Esophagus squamous epithelium (tissue), 5 donors: Measurements from ENCODE around the gene GRIK4. TPM values are rescaled to one million over a fixed set of nuclear protein-coding genes. Genes with fewer than 3 reads are reported as not detected.

Source experiments
- DNase-seq: peaks from one replicate; lab custom pipeline; 2025; lab: John Stamatoyannopoulos, UW
- H3K27ac ChIP-seq, 4 donors: fragments of 200-600 bp; sonication (generic); one replicate each; pipeline ENCODE4 v1.5.1; 2016 to 2019; ENCODE audit warnings: mild to moderate bottlenecking in 1 of 4
- H3K27me3 ChIP-seq, 4 donors: fragments of 200-600 bp; sonication (generic); 1 replicate in 3 of 4; 2 replicates in 1 of 4; pipeline versions ENCODE4 v1.5.1 to v1.6.0; 2017 to 2021; ENCODE audit warnings: antibody characterized with exemption in 1 of 4
- H3K36me3 ChIP-seq, 3 donors: fragments of 200-600 bp; sonication (generic); one replicate each; pipeline ENCODE4 v1.5.1; 2016 to 2019
- H3K4me1 ChIP-seq, 3 donors: fragments of 200-600 bp; sonication (generic); one replicate each; pipeline ENCODE4 v1.5.1; 2017 to 2019
- H3K4me3 ChIP-seq, 4 donors: fragments of 200-600 bp; sonication (generic); 1 replicate in 3 of 4; 2 replicates in 1 of 4; pipeline ENCODE4 v1.5.1; 2016 to 2019; ENCODE audit warnings: mild to moderate bottlenecking in 2 of 4, moderate library complexity in 1 of 4
- H3K9me3 ChIP-seq, 3 donors: fragments of 200-600 bp; sonication (generic); one replicate each; pipeline ENCODE4 v1.5.1; 2016 to 2019
- CTCF ChIP-seq, 6 experiments: fragments of 450-650 bp in 4 of 6; fragments of 200-600 bp in 2 of 6; sonication (generic) in 2 of 6; IDR thresholded peaks; one replicate each; pipeline ENCODE4 v1.5.1; 2016 to 2019; ENCODE audit warnings: antibody characterized with exemption in 6 of 6, mild to moderate bottlenecking in 4 of 6, moderate library complexity in 4 of 6
- POLR2A ChIP-seq, 4 donors: fragments of 450-650 bp; IDR thresholded peaks; one replicate each; pipeline ENCODE4 v1.6.1; 2017; ENCODE audit warnings: antibody characterized with exemption in 4 of 4, mild to moderate bottlenecking in 4 of 4, moderate library complexity in 3 of 4
- WGBS, 2 donors: methylation state at CpG; one replicate each; pipeline ENCODE4 v1.1.5; 2018; 5-methylcytosine and 5-hydroxymethylcytosine counted together
- intact Hi-C: fragments of 100-400 bp; cut with DNase I; formaldehyde crosslinking; loops from one replicate; pipeline ENCODE4 v1.15.0; 2022
- total RNA-seq, 4 donors: library from RNA; depleted of rRNA; stranded (reverse); fragments of >200 nt; gene quantifications; one replicate each; pipeline ENCODE4 v1.1.0, GENCODE V29; 2016
- donor health status: DM: yes; HTN: yes; CAD: no.

GRIK4 gene
- total RNA-seq, 4 donors from 2014 or later = 0.15 to 0.19 TPM; not detected in 2

- Histone ChIP-seq H3K4me3 (no peak overlapping the region), H3K4me1 (no peaks in the 10 kb centered on the region), H3K27ac (no peak overlapping the region), H3K9me3 (no peaks in the 10 kb centered on the region), H3K27me3 (peaks cover 0 to 38% (median 0%) of the 10 kb centered on the region in 4 donors), H3K36me3 (no peaks in the 10 kb centered on the region)
- intact Hi-C loops = no loop called here
- WGBS, 2 donors = 57 to 67% methylated on average over 11 to 15 of the region's 20 CpGs
- no peak for DNase-seq
- TF ChIP-seq POLR2A (IDR thresholded peaks at IDR 0.05) (no peak), CTCF (IDR thresholded peaks at IDR 0.05) (no peak)
Observed at GRCh38 chr11:120832481-120833238, 321.1 kb downstream of the GRIK4 start.

GRCh38 chr11:120834686-120835210 is 323.2 kb downstream of the GRIK4 start:
- Histone ChIP-seq H3K27me3 (peaks cover 0 to 25% (median 0%) of the 10 kb centered on the region in 4 donors), H3K4me3 (no peak overlapping the region), H3K36me3 (no peaks in the 10 kb centered on the region), H3K27ac (no peak overlapping the region), H3K9me3 (no peaks in the 10 kb centered on the region), H3K4me1 (no peaks in the 10 kb centered on the region)
- no peak for DNase-seq
- intact Hi-C loops = no loop called here
- TF ChIP-seq CTCF (IDR thresholded peaks at IDR 0.05) (no peak), POLR2A (IDR thresholded peaks at IDR 0.05) (no peak)
- WGBS, 2 donors = 92 to 95% methylated on average over 11 of the region's 13 CpGs

GRCh38 chr11:120835601-120836228 is 324.2 kb downstream of the GRIK4 start:
- Histone ChIP-seq H3K4me1 (no peaks in the 10 kb centered on the region), H3K9me3 (no peaks in the 10 kb centered on the region), H3K27ac (no peak overlapping the region), H3K4me3 (no peak overlapping the region), H3K27me3 (peaks cover 0 to 25% (median 0%) of the 10 kb centered on the region in 4 donors), H3K36me3 (no peaks in the 10 kb centered on the region)
- 69 to 75% methylated on average over 11 of the region's 11 CpGs for WGBS, 2 donors
- no peak for DNase-seq
- no peak for TF ChIP-seq CTCF (IDR thresholded peaks at IDR 0.05)
- TF ChIP-seq POLR2A (IDR thresholded peaks at IDR 0.05) = no peak
- intact Hi-C loops = no loop called here

GRCh38 chr11:120837696-120838095 is 326.1 kb downstream of the GRIK4 start:
- WGBS, 2 donors = 64 to 80% methylated on average over 4 of the region's 4 CpGs
- intact Hi-C loops = no loop called here
- H3K27me3 ChIP-seq = peaks cover 0 to 7% (median 0%) of the 10 kb centered on the region in 4 donors
- H3K27ac ChIP-seq = no peak overlapping the region
- no peaks in the 10 kb centered on the region for H3K4me1 ChIP-seq
- TF ChIP-seq POLR2A (IDR thresholded peaks at IDR 0.05) = no peak
- H3K36me3 ChIP-seq = no peaks in the 10 kb centered on the region
- DNase-seq = no peak
- H3K4me3 ChIP-seq = no peak overlapping the region
- no peaks in the 10 kb centered on the region for H3K9me3 ChIP-seq

GRCh38 chr11:120839201-120839600 is 327.7 kb downstream of the GRIK4 start:
- intact Hi-C loops = no loop called here
- WGBS, 2 donors = 80 to 87% methylated on average over 3 of the region's 3 CpGs
- peaks cover 0 to 6% (median 0%) of the 10 kb centered on the region in 4 donors for H3K27me3 ChIP-seq

More at GRCh38 chr11:120839201-120839600, 327.7 kb downstream of the GRIK4 start:
- TF ChIP-seq POLR2A (IDR thresholded peaks at IDR 0.05) = no peak
- no peak for TF ChIP-seq CTCF (IDR thresholded peaks at IDR 0.05)
- H3K9me3 ChIP-seq = no peaks in the 10 kb centered on the region
- no peaks in the 10 kb centered on the region for H3K36me3 ChIP-seq
- no peak for DNase-seq
- no peaks in the 10 kb centered on the region for H3K4me1 ChIP-seq
- no peak overlapping the region for H3K27ac ChIP-seq
- no peak overlapping the region for H3K4me3 ChIP-seq
